ENCODE data around the gene DMWD.

- TF ChIP-seq CTCF (CRISPR knock-in tag; IDR thresholded peaks at IDR 0.05) (no peak), POLR2A (IDR thresholded peaks at IDR 0.05; ENCODE audit: insufficient read depth in 1 of 2, low read depth in 2 of 2, low read length in 2 of 2) (no peak), NFATC3 (CRISPR knock-in tag; IDR thresholded peaks at IDR 0.05) (no peak), SMAD1 (CRISPR knock-in tag; IDR thresholded peaks at IDR 0.05; ENCODE audit: borderline replicate concordance, low read depth) (no peak), FOXP4 (CRISPR knock-in tag; IDR thresholded peaks at IDR 0.05) (no peak), ZNF646 (CRISPR knock-in tag; IDR thresholded peaks at IDR 0.05) (no peak), ZNF740 (CRISPR knock-in tag; IDR thresholded peaks at IDR 0.05) (no peak), TRIM24 (CRISPR knock-in tag; IDR thresholded peaks at IDR 0.05) (no peak), SCMH1 (CRISPR knock-in tag; IDR thresholded peaks at IDR 0.05; ENCODE audit: borderline replicate concordance) (no peak), ZNF274 (CRISPR knock-in tag; IDR thresholded peaks at IDR 0.05) (no peak)
These were observed 36.3 kb upstream of the DMWD start for GRCh38 chr19:45828945-45829344.
